RPMI8226 (cell line): ENCODE data around the gene ABHD18.
A peak's percentile ranks its signal among the peaks of the same experiment; 100 is the strongest.
"Not testable (repeated sequence)": the region's sequence is repeated elsewhere in the genome, so short reads cannot be mapped to it uniquely, and the experiment has no call there.

Experiments
- DNase-seq: peaks from one replicate; pipeline ENCODE4 v3.0.0-alpha.2; 2015

ABHD18 gene

DNA sequence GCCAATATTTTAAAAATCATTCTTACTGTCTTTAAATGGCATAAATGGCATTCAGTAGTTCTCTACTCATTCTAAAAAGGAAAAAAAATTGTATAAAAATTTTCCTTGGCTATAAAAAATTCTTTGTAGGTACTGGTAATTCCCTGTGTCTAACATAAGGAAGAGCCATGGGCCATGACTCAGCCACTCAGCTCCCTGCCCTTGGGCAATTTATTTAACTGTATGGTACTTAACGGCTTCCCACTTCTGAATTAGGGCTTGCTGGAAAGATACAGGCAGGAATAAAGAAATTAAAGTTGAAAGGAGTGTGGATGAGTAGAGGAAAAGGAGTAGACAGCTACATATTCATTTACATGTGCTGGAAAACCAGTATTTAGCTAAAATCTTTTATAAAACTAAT is 30.6 kb downstream of the ABHD18 start:
- no peak for DNase-seq

DNA sequence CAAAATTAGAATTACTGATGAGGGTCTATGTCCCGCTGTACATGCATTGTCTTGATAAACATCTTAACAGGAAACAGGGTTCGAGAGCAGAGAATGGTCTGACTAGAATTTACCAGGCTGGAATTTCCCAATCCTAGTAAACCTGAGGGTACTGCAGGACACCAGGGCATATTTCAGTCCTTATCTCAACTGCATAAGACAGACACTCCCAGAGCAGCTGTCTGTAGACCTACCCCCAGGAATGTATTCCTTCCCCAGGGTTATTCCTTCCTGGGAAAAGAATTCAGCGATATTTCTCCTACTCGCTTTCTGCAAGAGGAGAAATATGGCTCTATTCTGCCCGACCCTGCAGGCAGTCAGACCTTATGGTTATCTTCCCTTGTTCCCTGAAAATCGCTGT is 31.3 kb downstream of the ABHD18 start:
- not testable (repeated sequence) for DNase-seq

DNA sequence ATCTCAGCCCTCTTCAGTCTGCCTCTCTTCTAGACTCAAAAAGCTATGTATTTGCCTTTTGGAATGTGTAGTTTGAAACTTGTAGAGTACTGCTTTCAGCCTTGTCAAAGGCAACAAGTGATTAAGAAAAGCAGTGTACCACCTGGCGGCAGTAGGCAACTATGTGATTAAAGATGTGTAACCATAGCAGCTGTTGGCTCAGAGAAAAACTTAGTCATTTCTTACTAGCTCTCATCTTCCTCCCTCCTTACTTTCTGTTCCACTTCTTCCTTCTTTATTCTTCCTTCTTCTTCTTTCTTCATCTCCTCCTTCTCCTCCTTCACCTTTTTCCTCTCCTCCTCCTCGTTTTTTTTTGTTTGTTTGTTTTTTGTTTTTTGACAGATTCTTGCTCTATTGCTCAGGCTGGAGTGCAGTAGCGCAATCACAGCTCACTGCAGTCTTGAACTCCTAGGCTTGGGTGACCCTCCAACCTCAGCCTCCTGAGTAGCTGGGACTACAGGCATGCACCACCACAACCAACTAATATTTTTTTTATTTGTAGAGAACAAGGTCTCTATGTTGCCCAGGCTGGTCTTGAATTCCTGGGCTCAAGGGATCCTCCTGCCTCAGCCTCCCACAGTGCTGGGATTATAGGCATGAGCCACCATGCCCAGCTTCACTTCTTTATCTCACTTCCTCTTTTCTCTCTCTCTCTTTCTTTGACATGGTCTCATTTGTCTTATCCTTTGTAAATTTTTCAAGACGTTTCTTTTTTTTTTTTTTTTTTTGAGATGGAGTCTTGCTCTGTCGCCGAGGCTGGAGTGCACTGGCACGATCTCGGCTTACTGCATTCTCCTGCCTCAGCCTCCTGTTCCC is 32.6 kb downstream of the ABHD18 start:
- peak; percentile 12 for DNase-seq

DNA sequence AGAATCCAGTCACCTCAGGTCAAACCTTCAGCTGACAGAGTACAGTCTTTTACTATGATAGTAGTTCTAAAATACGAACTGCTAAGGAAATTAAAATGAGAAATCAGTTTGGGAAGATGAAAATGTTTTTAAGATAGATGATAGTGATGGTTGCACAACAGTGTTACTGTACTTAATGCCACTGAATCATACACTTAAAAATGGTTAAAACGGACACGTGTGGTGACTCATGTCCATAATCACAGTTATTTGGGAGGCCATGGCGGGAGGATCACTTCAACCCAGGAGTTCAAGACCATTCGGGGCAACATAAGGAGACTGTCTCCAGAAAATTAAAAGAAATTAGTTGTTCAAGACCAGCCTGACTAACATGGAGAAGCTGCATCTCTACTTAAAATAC is 41.4 kb downstream of the ABHD18 start:
- no peak for DNase-seq

DNA sequence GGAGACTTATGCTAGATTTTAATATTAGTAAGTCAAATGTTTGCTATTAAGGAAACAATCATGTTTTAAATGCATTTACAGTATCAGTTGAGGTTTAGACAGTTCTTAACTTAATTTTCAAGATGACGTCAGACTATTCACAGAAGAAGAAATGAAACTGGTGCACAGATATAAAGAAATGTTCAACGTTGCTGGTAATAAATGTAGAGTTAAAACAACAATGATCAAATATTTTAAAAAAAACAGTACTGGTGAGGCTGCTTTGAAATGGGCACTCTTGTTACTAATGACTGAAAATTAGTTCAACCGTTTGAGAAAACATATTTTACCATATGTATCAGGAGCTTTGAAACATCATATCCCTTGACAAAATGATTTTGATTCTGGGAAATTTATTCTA is 44.2 kb downstream of the ABHD18 start:
- no peak for DNase-seq

DNA sequence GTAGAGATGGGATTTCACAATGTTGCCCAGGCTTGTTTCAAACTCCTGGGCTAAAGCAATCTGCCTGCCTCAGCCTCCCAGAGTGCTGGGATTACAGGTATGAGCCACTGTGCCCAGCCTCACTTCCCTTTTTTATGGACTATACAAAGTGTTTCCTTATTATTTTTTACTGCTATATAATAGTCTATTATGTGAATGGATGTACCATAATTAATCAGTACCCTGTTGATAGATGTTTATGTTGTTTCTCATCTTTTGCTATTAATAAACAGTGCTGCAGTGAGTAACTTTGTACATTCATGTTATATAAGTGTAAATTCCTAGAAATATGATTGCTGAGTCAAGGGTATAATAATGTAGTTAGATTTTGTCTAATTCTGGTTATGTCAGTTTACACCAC is 60.1 kb downstream of the ABHD18 start:
- DNase-seq = no peak

DNA sequence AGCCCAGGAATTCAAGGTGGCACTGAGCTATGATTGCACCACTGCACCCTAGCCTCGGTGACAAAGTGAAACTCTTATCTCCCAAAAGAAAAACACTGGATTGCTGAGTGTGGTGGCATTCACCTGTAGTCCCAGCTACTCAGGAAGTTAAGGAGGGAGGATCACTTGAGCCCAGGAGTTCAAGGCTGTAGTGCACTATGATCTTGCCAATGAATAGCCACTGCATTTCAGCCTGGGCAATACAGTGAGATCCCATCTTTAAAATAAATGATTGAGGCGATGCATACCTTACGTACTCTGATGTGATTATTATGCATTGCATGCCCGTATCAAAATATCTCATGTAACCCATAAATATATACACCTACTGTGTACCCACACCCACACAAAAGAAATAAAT is 64.7 kb downstream of the ABHD18 start:
- DNase-seq = no peak

DNA sequence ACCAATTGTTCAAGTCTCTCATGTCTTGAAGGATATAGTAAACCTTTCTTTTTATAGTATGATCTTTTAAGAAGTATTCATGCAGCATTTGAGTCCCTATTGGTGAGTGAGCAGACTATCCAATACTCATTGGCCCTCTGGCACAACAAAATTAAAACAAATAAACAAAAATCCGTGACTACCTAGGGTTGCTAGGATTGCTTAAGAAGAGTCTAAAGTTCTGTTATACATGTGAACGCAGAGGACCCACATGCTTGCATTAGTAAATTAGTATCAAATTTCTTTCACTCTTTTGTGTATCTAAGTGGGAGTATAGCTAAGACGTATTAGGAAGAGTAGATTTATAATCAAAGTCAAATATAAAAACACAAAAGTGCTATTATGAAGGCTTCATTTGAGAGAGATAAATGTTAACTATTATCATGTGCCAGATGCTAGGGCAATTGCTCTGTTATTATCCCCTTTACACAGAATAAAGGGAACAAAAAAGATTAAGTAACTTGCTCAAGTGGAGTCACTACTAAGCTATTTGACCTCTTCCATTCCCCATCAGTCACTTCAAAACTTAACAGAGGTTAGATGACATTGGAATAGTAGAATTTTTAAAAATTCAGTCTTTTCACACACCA is 66.7 kb downstream of the ABHD18 start:
- no peak for DNase-seq

DNA sequence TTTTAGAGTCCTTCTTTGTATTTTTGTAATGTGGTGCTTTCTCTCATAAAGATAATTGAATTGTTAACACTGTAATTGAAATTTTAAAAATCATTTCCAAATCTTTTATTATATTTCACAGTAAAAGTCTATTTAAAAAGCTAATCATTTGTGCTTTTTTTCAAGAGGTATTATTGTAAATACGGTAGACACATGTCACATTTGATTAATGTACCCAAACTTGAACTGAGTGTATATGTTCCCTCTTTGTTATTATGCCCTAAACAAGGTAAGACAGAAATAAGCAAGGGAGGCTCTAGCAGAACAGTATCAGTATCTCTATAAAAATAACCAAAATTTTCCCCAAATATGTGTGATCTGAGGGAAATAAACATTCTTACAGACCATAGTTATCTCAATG is 74.4 kb downstream of the ABHD18 start:
- no peak for DNase-seq

DNA sequence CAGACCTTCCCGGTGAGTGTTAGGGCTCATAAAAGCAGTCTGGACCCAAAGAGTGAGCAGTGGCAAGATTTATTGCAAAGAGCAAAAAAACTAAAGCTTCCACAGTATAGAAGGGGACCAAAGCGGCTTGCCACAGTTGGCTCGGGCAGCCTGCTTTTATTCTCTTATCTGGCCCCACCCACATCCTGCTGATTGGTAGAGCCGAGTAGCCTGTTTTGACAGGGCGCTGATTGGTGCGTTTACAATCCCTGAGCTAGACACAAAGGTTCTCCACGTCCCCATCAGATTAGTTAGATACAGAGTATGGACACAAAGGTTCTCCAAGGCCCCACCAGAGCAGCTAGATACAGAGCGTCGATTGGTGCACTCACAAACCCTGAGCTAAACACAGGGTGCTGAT is 81.8 kb downstream of the ABHD18 start:
- not testable (repeated sequence) for DNase-seq

DNA sequence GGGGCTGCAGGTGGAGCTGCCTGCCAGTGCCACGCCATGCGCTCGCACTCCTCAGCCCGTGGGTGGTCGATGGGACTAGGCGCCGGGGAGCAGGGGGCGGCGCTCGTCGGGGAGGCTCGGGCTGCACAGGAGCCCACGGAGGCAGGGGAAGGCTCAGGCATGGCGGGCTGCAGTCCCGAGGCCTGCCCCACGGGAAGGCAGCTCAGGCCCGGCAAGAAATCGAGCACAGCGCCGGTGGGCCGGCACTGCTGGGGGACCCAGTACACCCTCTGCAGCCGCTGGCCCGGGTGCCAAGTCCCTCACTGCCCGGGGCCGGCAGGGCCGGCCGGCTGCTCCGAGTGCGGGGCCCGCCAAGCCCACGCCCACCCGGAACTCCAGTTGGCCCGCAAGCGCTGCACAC is 82.3 kb downstream of the ABHD18 start:
- not testable (repeated sequence) for DNase-seq

DNA sequence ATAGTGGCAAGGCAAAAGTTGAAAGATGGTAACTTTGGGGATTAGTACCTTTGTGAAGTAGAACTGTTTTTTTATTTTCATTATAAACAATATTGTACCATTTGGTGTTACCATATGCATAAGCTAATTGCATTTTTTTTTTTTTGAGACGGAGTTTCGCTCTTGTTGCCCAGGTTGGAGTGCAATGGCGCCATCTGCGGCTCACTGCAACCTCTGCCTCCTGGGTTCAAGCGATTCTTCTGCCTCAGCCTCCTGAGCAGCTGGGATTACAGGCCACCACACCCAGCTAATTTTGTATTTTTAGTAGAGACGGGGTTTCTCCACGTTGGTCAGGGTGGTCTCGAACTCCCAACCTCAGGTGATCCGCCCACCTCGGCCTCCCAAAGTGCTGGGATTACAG is 86.0 kb downstream of the ABHD18 start:
- peak; percentile 3 for DNase-seq

DNA sequence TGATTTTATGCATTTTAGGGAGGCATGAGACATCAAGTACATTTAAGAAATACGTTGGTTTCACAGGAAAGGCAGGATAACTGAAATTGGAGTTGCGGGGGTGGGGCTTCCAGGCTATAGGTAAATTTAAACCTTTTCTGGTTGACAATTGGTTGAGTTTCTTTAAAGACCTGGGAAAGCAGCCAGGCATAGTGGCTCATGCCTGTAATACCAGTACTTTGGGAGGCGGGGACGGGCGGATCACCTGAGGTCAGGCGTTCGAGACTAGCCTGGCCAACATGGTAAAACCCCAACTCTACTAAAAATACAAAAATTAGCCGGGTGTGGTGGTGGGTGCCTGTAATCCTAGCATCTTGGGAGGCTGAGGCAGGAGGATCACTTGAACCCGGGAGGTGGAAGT is 89.7 kb downstream of the ABHD18 start:
- DNase-seq = not testable (repeated sequence)

DNA sequence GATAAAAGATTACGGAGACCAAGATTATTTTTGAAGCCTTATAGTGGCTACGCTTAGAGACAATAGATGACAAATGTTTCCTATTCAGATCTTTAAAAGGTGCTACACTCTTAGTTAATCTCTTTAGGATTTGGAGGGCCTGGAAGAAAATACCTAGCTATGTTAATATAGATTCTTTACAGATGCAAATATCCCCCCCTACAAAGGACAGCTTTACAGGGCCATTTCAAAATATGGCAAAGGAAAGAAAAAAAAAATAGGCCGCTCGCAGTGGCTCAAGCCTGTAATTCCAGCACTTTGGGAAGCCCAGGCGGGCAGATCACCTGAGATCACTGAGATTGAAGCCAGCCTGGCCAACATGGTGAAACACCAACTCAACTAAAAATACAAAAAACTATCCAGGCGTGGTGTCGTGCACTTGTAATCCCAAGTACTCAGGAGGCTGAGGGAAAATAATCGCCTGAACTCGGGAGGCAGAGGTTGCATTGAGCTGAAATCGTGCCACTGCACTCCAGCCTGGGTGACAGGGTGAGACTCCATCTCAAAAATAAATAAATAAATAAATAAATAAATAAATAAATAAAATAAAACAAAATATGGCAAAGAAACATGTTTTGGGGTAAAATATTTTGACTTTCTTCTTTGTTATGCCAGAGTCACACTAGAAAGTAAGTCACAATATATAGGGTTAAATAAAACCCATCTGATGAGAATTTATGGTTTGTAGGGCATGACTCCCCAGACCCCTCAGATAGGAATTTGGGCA is 90.4 kb downstream of the ABHD18 start:
- DNase-seq = not testable (repeated sequence)

DNA sequence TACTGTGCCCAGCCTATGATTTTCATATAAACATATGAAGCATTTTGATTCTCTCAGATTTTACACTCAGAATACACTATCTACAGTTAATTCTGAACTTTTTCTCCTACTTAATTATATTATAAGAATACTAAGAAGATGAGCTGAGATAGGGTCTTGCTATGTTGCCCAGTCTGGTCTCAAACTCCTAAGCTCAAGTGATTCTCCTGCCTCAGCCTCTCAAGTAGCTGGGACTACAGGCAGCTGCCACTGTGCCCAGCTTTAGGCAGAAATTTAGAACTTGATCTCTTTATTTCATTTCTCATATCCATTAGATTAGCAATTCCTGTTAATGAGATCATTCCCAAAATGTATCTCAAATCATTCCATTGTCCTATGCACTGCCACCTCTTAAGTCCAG is 91.2 kb downstream of the ABHD18 start:
- no peak for DNase-seq

DNA sequence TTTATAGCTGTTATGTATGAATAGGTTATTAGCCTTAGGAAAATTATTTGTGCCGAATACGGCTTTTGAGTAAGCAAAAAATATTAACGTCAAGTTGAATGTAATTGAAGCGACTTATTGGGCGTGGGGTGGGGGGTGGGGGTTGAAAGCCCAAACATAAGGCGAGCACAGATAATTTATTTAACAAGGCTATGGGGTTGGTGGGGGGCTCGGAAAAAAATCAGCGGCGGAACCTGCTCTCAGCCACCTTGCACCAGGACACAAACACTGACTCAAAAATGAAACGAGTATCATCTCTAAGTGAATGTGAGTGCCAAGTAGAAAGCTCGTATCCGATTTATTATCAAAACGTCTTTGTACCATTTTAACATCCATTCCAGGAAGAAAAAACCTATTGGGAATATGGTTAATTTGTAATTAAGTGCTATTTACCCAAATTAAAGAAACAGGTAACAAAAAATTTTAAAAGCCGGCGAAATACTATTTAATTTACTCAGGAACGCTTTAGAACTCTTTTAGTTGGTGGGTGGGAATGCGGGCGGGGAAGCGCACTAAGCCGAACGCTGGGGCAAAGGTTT is 95.0 kb downstream of the ABHD18 start:
- DNase-seq = no peak

DNA sequence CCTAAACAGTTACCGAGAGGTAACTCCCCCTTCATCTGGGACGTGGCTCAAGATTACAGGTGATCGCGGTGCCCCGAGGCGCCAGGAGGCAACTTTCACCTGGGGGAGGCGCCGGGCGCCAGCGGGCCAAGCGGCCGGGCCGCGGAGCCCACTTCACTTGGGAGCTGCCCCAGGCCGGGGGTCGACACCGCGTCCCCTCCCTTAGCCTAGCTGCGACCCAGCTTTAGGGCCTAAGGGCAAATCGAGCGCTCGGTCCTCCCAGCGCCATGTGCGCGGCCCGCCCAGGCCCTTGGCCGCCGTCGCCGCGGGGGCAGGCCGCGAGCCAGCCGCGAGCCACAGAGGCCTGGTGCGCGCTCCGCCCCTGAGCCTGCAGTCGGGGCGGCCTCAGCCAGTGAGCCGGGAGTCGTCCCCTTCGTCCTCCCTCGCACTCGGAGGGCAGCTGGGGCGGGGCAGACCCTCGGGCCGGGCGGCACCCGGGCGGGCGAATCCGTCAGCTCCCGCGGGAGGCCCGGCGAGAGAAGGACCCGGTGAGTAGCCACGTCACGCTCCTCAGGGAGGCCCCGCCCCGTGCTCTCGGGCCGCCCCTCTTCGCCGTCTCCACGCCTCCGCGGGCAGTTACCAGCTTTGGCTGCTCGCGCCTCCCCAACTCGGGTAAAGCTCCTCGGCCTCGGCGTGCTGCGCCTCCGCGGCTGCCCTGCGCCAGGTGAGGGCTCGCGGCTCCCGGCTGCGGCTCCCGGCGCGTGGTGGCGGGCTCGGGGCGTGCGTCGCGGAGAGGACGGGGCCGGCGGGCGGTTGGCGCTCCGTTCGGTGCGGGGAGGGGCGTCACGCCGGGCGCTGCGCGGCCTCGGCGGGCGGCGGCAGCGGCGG is 95.7 kb downstream of the ABHD18 start, which contains the start of gene LARP1B:
TSS of gene LARP1B (plus strand) at position 614 of the 867 bp plus-strand sequence. CDS start 13,640 bp downstream, outside the sequence.
- DNase-seq = peak; percentile 93

DNA sequence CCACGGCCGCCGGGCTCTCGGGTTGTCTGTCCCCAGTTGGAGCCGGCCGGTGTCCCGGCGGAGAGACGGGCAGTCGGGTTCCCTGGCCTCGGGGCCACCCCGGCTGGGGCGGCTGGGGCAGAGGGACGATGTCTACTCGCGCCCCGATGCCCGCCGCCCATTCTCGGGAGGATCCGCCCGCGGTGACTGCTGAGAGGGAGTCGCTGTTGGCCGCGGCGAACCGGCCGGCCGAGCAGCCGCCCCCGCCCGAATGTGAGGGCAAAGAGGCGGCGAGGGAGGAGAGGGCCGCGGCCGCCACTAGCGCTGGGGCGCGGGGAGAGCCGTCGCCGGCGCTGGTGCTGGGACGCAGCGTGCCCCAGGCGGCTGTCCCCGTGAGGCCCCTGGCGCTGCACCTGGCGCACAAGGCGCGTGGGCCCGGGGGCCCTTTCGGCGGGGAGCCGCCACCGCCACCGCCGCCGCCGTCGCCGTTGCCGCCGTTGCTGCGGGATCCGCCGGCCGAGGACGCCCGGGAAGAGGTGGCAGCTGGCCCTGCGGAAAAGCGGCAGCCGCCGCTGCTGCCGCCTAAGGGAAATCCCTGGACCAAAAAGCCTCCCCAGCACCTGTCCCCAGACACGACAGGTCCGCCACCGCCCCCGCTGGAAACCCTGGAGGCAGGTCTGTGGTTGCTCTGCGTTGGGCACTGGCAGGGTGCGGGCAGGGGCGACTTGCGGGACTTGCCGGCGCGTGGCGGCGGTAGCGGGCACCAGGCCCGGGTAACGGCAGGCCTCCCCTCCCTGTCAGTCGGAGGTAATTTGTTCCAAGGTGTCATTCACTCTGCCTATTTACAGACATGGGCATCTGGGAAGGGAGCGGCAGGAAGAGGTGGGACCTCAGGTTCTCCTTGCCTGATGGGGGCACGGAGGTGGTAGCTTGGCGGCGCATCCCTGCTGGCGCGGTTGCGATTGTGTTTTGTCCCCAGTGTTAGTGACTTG is 96.6 kb downstream of the ABHD18 start:
- DNase-seq = peak; percentile 72

DNA sequence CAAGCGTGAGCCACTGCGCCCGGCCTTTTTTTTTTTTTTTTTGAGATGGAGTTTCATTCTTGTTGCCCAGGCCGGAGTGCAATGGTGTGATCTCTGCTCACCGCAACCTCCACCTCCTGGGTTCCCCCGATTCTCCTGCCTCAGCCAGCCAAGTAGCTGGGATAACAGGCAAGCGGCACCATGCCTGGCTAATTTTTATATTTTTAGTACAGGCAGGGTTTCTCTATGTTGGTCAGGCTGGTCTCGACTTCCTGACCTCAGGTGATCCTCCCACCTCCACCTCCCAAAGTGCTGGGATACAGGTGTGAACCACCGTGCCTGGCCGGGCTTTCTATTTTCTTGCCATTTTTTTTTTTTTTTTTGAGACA is 101.2 kb downstream of the ABHD18 start:
- DNase-seq = not testable (repeated sequence)

DNA sequence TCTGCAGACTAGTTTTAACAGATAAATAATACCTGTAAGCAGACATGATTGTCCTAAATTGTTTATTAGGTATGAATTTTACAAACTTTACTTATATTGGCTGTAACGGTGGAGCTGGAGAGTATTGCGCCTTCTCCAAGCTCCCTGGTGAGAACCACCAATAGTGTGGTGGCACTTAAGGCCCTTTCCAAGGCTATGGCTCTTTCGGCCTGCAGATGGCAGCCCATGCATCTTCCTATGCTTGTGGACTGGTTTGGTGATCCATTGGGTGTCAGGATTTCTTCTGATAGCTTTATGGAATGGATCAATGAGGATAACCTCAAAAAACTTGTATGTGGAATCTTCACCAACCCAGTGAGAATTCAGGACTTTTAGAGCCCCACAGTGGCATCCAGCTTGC is 103.7 kb downstream of the ABHD18 start:
- DNase-seq = no peak

DNA sequence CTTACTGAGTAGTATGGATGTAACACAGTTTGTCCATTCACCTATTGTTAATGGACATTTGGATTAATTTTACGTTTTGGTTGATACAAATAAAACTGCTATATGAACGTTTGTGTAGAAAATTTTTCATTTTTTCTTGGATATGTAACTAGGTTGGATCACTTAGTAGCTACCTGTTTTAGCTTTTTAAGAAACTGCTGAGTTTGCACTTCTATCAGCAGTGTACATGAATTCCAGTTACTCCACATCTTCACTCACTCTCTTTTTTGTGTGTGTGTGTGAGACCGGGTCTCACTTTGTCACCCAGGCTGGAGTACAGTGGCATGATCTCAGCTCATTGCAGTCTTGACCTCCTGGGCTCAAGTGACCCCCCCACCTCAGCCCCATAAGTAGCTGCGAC is 111.3 kb downstream of the ABHD18 start:
- no peak for DNase-seq
